ENCODE measurements around the gene GYS2. TPM values are rescaled to one million over a fixed set of nuclear protein-coding genes. Genes with fewer than 3 reads are reported as not detected.

The GYS2 gene
- total RNA-seq, 4 donors from 2014 or later = not detected

GRCh38 chr12:21583587-21583986 is 21.1 kb downstream of the GYS2 start:
- H3K4me3 ChIP-seq (ENCODE audit: low read depth, poor library complexity, severe bottlenecking) = no peak overlapping the region
- TF ChIP-seq CTCF (IDR thresholded peaks at IDR 0.05) = no peak
- TF ChIP-seq POLR2A (IDR thresholded peaks at IDR 0.05) = no peak
- 75 to 80% methylated on average over 4 of the region's 4 CpGs for WGBS, 2 donors
- DNase-seq (ENCODE audit: low spot score in 2 of 2) = no peak
- intact Hi-C loops (cut with DNase I; ENCODE audit: low total_unique reads) = no loop called here

- 84 to 85% methylated on average over 4 of the region's 4 CpGs for WGBS, 2 donors
- intact Hi-C loops (cut with DNase I; ENCODE audit: low total_unique reads) = no loop called here
Observed at GRCh38 chr12:21580748-21581516, 23.7 kb downstream of the GYS2 start.

GRCh38 chr12:21577516-21577915 is 27.1 kb downstream of the GYS2 start:
- TF ChIP-seq CTCF (IDR thresholded peaks at IDR 0.05) (no peak), POLR2A (IDR thresholded peaks at IDR 0.05) (no peak)
- no peak for DNase-seq (ENCODE audit: low spot score in 2 of 2)
- intact Hi-C loops (cut with DNase I; ENCODE audit: low total_unique reads) = no loop called here
- 84 to 91% methylated on average over 1 of the region's 1 CpG for WGBS, 2 donors
- H3K4me3 ChIP-seq (ENCODE audit: low read depth, poor library complexity, severe bottlenecking) = no peak overlapping the region

More at GRCh38 chr12:21580748-21581516, 23.7 kb downstream of the GYS2 start:
- H3K4me3 ChIP-seq (ENCODE audit: low read depth, poor library complexity, severe bottlenecking) = no peak overlapping the region
- no peak for DNase-seq (ENCODE audit: low spot score in 2 of 2)
- no peak for TF ChIP-seq CTCF (IDR thresholded peaks at IDR 0.05)
- no peak for TF ChIP-seq POLR2A (IDR thresholded peaks at IDR 0.05)

GRCh38 chr12:21576431-21576830 is 28.2 kb downstream of the GYS2 start:
- DNase-seq (ENCODE audit: low spot score in 2 of 2) = no peak
- no peak for TF ChIP-seq POLR2A (IDR thresholded peaks at IDR 0.05)
- TF ChIP-seq CTCF (IDR thresholded peaks at IDR 0.05) = no peak
- H3K4me3 ChIP-seq (ENCODE audit: low read depth, poor library complexity, severe bottlenecking) = no peak overlapping the region
- intact Hi-C loops (cut with DNase I; ENCODE audit: low total_unique reads) = no loop called here
- WGBS, 2 donors = 74% methylated on average over 2 of the region's 2 CpGs

- 77 to 78% methylated on average over 4 of the region's 4 CpGs for WGBS, 2 donors
- DNase-seq (ENCODE audit: low spot score in 2 of 2) = no peak
- no peak overlapping the region for H3K4me3 ChIP-seq (ENCODE audit: low read depth, poor library complexity, severe bottlenecking)
- intact Hi-C loops (cut with DNase I; ENCODE audit: low total_unique reads) = no loop called here
- TF ChIP-seq POLR2A (IDR thresholded peaks at IDR 0.05) = no peak
- no peak for TF ChIP-seq CTCF (IDR thresholded peaks at IDR 0.05)
Observed at GRCh38 chr12:21573733-21574358, 30.8 kb downstream of the GYS2 start.

Data from lower leg skin (tissue), 4 donors.